SK-N-SH treated with all-trans-retinoic acid at 6 μM for 48 hours (cell line): ENCODE measurements around the gene EHD2.

Experiments
- ARNTL ChIP-seq: fragments of 450-650 bp; formaldehyde crosslinking; IDR thresholded peaks from 2 replicates; pipeline ENCODE4 v1.5.0; 2020; ENCODE audit warnings: low read depth, mild to moderate bottlenecking, moderate library complexity, borderline replicate concordance
- BACH2 ChIP-seq: fragments of 250-450 bp; sonication (Bioruptor Pico); IDR thresholded peaks from 2 replicates; pipeline ENCODE4 v1.9.0; 2021; ENCODE audit warnings: mild to moderate bottlenecking, borderline replicate concordance
- GLIS3 ChIP-seq: fragments of 250-450 bp; sonication (Bioruptor Pico); IDR thresholded peaks from 2 replicates; pipeline ENCODE4 v1.5.0; 2020; ENCODE audit warnings: mild to moderate bottlenecking, moderate library complexity
- ISL1 ChIP-seq: fragments of 250-450 bp; sonication (Bioruptor Pico); IDR thresholded peaks from 2 replicates; pipeline ENCODE4 v2.1.2; 2022; ENCODE audit warnings: mild to moderate bottlenecking, moderate library complexity
- OSR1 ChIP-seq: fragments of 250-450 bp; sonication (Bioruptor Pico); IDR thresholded peaks from 2 replicates; pipeline ENCODE4 v1.8.0; 2022; ENCODE audit warnings: moderate library complexity, mild to moderate bottlenecking, inconsistent platforms
- PPARA ChIP-seq: fragments of 250-450 bp; sonication (Bioruptor Pico); IDR thresholded peaks from 2 replicates; pipeline ENCODE4 v1.5.0; 2020; ENCODE audit warnings: mild to moderate bottlenecking, borderline replicate concordance
- RARB ChIP-seq: fragments of 250-450 bp; sonication (Bioruptor Pico); IDR thresholded peaks from 2 replicates; pipeline ENCODE4 v1.8.0; 2021; ENCODE audit warnings: mild to moderate bottlenecking, moderate library complexity
- ZFP3 ChIP-seq: fragments of 250-450 bp; sonication (Bioruptor Pico); IDR thresholded peaks from 2 replicates; pipeline ENCODE4 v1.5.0; 2020; ENCODE audit warnings: mild to moderate bottlenecking, moderate library complexity
- ZFP30 ChIP-seq: fragments of 450-650 bp; formaldehyde crosslinking; IDR thresholded peaks from 2 replicates; pipeline ENCODE4 v1.5.0; 2022; ENCODE audit warnings: mild to moderate bottlenecking, moderate library complexity
- ZNF565 ChIP-seq: fragments of 450-650 bp; formaldehyde crosslinking; conservative IDR thresholded peaks from 2 replicates; pipeline ENCODE4 v1.5.0; 2020; ENCODE audit warnings: low read depth, mild to moderate bottlenecking, moderate library complexity
- ZNF70 ChIP-seq: fragments of 450-650 bp; formaldehyde crosslinking; IDR thresholded peaks from 2 replicates; pipeline ENCODE4 v1.5.0; 2020; ENCODE audit warnings: mild to moderate bottlenecking, moderate library complexity
- TF ChIP-seq, protein P1 (sequence below): fragments of 250-450 bp; sonication (Bioruptor Pico); IDR thresholded peaks from 2 replicates; pipeline ENCODE4 v1.8.0; 2020; ENCODE audit warnings: mild to moderate bottlenecking, moderate library complexity, borderline replicate concordance
- TF ChIP-seq, protein P2 (sequence below): fragments of 250-450 bp; sonication (Bioruptor Pico); IDR thresholded peaks from 2 replicates; pipeline ENCODE4 v1.5.0; 2020; ENCODE audit warnings: mild to moderate bottlenecking, moderate library complexity

DNA sequence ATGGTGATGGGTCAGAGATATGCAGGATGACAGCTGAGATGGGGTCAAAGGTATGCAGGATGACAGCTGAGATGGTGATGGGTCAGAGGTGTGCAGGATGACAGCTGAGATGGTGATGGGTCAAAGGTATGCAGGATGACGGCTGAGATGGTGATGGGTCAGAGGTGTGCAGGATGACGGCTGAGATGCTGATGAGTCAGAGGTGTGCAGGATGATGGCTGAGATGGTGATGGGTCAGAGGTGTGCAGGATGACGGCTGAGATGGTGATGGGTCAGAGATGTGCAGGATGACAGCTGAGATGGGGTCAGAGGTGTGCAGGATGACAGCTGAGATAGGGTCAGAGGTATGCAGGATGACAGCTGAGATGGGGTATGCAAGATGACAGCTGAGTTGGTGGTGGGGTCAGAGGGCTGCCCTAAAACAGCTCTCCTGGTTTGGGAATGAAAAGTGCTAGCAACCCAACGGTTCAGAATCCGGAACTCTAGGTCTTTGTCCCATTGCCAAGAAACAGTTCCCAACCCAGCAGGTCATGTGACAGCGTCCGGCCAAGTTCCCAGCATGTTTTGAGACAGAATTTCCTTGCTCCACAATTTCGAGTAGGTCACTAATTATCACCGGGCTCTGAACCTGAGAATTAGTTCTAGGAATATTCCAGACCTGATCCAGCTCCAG is 68.5 kb downstream of the EHD2 start:
- TF ChIP-seq BACH2 (CRISPR knock-in tag) (no peak), OSR1 (CRISPR knock-in tag) (no peak), ZNF565 (CRISPR knock-in tag) (no peak), ZFP3 (CRISPR knock-in tag) (no peak), ARNTL (no peak), GLIS3 (CRISPR knock-in tag) (no peak), ISL1 (CRISPR knock-in tag) (no peak), ZFP30 (CRISPR knock-in tag) (no peak), PPARA (no peak), RARB (CRISPR knock-in tag) (no peak), ZNF70 (CRISPR knock-in tag) (no peak)
- TF ChIP-seq, protein P1, sequence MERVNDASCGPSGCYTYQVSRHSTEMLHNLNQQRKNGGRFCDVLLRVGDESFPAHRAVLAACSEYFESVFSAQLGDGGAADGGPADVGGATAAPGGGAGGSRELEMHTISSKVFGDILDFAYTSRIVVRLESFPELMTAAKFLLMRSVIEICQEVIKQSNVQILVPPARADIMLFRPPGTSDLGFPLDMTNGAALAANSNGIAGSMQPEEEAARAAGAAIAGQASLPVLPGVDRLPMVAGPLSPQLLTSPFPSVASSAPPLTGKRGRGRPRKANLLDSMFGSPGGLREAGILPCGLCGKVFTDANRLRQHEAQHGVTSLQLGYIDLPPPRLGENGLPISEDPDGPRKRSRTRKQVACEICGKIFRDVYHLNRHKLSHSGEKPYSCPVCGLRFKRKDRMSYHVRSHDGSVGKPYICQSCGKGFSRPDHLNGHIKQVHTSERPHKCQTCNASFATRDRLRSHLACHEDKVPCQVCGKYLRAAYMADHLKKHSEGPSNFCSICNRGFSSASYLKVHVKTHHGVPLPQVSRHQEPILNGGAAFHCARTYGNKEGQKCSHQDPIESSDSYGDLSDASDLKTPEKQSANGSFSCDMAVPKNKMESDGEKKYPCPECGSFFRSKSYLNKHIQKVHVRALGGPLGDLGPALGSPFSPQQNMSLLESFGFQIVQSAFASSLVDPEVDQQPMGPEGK, result no peak
- TF ChIP-seq, protein P2, sequence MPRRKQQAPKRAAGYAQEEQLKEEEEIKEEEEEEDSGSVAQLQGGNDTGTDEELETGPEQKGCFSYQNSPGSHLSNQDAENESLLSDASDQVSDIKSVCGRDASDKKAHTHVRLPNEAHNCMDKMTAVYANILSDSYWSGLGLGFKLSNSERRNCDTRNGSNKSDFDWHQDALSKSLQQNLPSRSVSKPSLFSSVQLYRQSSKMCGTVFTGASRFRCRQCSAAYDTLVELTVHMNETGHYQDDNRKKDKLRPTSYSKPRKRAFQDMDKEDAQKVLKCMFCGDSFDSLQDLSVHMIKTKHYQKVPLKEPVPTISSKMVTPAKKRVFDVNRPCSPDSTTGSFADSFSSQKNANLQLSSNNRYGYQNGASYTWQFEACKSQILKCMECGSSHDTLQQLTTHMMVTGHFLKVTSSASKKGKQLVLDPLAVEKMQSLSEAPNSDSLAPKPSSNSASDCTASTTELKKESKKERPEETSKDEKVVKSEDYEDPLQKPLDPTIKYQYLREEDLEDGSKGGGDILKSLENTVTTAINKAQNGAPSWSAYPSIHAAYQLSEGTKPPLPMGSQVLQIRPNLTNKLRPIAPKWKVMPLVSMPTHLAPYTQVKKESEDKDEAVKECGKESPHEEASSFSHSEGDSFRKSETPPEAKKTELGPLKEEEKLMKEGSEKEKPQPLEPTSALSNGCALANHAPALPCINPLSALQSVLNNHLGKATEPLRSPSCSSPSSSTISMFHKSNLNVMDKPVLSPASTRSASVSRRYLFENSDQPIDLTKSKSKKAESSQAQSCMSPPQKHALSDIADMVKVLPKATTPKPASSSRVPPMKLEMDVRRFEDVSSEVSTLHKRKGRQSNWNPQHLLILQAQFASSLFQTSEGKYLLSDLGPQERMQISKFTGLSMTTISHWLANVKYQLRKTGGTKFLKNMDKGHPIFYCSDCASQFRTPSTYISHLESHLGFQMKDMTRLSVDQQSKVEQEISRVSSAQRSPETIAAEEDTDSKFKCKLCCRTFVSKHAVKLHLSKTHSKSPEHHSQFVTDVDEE, result no peak
